Measurements from ENCODE around the gene PRMT5. TPM values are rescaled to one million over a fixed set of nuclear protein-coding genes. Genes with fewer than 3 reads are reported as not detected.
A peak's percentile ranks its signal among the peaks of the same experiment; 100 is the strongest.
"Not testable (repeated sequence)": the region's sequence is repeated elsewhere in the genome, so short reads cannot be mapped to it uniquely, and the experiment has no call there.

PRMT5 gene
- 46.4 and 47.6 TPM in 2 replicates for total RNA-seq (2014; rRNA removed; shearing (Covaris generic))

DNA sequence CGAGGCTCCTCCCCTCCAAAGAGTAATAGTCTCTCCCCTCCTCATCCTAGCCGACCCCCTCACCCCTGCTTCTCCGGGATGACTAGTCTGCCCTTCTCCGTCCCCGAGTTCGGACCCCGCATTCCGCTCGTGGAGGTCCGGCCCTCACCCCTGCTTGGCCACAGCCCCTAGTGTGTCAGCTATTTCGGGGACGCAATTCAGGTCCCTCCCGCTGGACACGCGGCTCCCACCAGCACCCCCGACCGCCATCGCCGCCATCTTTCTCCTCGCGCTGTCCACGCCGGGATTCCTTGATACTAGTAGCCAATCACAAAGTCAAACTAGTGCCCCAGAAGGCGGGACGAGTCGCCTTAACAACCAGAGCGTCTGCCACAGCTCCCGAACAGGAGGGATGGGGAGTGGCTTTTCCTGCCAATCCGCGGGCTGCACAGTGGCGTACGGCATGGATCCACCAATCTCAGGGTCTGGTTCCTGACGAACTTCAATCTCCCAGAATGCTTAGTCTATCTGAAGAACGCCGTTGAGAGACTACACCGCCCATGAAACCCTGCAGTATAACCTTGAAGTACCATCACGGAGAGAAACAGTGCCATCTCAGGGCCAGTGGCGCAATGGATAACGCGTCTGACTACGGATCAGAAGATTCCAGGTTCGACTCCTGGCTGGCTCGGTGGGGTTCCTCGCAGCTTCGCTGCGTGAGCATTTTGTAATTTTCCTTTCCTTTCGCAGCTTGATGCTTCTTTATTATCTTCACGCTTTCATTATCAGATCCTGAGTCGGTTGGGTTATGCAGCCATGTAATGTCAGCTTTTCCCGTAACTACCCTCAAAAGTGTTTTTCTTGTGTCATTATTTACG lies at the start of gene PRMT5:
Gene PRMT5 (minus strand): TSS at position 273 of the 857 bp plus-strand sequence. CDS start 15 bp downstream, at position 258.
- peak; percentile 97 for DNase-seq (ENCODE audit: low spot score)

DNA sequence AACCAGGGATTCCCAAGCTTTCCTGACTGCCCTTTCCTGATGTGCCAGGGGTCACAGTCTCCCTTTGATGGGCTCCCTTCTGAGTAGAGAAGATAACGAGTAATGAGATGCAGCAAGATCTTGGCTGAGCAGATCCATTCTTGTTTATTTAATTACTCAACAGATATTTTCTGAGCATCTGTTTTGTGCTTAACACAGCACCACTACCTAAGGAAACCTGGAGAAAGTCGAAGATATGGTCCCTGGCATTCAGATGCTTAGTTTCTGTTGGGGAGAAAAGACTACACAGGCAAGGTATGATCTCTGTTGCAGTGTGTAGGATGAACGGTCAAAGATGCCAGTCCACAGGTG lies 49.3 kb upstream of the PRMT5 start:
- no peak for DNase-seq (ENCODE audit: low spot score)

DNA sequence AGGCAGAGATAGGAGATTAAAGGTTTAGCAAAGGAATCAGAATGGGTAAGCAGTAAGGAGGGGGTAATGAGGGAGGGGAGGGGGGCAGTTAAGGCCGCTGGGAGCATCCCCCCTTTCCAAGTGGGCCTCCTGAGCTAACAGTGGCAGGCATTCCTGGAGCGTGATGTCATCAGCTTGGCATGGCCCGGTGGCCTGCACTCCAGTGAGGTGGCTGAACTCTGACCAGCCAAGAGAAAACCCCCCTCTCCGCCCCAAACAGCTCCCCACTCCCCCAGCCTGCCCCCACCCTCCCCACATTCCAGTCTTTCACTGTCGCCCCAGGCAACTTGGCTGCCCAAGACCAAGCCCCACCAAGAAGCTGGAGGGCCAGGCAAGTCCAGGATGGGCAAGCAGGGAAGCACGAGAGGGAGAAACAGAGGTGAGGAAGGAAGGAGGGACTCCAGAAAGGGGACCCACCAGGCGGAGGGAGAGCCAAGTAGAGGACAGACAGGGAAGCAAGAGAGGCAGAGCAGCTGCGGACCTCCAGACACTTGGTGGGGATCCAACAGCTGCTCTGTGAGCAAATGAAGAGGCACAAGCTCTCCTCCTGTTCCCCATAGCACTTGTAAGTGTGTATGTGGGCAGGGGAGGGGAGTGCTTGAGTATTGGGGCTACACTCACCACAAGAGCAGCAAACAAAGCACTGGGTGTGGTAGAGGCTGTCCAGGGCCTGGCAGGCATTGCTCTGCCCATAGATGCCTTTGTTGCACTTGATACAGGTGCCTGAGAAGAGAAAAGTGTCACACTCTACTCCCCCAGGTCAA lies 48.7 kb upstream of the PRMT5 start:
- peak; percentile 77 for DNase-seq (ENCODE audit: low spot score)

DNA sequence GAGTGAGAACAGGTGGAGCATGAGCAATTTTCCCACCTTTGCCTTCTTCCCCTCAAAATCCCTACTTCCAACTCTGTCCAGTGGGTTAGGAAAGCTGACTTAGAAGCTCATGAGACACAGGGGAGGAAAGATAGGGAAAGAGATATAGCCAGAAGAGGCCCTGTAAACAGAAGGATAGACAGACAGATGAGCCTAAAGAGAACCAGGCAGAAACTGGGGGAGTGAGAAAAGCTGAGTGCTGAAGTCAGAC lies 48.2 kb upstream of the PRMT5 start:
- DNase-seq (ENCODE audit: low spot score), result no peak

DNA sequence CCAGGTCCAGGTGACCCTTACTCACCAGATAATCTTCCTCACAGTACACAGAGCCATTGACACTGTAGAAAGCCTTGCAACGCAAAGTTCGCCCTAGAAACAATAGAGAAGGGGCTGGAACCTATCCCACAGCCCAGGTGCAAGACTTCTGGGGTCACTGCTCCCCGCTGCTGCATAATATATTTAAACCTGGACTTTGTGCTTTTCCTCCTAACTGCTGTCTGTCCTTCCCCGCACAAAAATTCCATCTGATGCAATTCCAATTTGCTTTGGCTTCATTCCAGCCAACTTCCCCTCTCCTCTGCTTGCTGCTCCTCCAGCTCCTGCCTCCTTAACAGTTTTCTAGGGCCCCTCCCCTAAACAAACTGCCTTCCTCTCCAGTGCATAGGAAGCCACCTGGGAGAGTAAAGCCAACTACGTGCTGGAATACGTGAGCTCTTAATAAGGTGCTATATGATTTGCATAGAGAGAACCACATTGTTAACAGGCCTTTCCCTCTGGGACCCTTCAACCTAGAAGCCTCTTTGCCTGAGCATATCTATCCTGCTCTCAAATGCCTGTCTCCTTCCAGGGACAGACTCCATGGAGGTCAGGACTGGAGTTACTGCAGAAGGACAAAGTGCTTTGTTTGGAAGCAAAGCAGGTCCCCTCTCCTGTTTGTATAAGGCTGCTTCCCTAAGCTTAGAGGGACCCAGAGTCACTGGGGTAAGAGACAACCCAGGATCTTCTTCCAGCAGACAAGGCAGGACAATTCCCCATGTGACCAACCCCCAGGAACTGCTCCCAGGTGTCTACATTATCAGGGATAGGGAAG lies 47.7 kb upstream of the PRMT5 start:
- peak; percentile 77 for DNase-seq (ENCODE audit: low spot score)

DNA sequence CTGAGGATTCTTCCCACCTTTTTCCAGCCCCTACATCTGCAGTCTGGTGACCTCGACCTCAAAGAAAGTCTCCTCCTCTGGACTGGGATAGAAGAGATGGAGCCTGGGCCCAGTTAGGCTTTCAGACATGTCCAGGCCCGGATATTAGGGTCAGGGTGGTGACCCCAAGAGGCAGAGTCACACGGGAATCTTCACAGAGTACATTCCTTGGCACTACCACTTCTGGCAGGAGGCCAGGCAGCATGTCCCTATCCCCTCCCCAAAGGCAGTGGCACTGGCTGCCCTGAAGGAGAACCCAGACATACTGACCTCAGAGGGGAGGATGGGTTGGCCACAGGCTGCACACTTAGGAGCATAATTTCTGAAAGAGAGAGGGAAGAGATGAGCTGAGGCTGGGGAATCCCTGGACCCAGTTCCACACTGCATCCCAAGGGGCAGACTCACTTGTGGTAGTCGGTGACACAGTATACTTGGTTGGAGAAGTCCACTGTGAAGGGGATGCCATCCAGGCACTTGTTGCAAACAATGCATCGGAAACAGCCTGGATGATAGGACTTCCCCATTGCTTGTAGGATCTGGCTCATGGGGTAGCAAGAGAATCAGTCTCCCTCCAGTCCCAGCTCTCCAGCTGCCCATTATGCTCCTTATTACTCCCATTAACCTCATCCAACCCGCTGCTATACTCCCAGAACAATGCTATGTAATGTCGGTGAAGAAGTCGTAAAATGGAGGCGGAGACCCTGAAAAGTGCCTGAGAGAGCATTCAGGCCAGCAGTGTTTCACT lies 45.5 kb upstream of the PRMT5 start:
- no peak for DNase-seq (ENCODE audit: low spot score)

DNA sequence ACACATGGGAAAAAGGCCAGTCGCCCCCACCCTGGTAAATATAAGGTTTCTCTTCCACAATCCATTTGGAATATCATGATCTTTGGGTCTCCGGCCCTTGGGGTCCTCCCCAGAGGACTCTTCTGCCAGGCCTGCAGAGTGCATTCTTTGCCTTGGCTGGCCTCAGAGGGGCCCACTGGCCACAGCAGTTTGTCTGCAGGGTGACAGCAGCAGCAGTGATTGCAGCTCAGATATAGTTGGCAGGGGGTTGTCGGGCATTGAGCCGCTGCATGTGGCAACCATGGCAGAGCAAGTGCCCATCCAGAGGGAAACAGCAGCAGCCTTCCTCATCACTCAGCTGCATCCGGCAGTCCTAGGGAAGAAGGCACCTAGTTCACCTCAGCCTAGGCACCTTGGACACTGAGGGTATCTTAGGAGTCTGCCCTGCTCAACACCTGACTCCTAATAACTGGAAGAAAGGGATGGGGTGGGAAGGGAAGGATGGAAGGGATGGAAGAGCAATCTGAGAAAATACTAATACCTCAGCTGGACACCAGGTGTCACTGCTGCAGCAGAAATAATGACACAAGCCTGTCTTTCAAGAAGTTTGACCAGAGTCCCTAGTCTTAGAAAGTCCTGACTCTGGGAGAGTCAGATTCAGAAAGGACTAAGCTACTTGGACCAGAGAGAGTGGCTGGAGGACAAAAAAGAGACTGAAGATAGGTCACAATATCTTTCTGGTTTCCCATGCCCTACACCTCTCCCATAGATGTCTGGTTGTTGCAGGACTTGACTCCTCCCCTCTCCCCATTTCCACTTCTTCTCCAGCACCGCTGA lies 44.2 kb upstream of the PRMT5 start:
- DNase-seq (ENCODE audit: low spot score), result peak; percentile 76

DNA sequence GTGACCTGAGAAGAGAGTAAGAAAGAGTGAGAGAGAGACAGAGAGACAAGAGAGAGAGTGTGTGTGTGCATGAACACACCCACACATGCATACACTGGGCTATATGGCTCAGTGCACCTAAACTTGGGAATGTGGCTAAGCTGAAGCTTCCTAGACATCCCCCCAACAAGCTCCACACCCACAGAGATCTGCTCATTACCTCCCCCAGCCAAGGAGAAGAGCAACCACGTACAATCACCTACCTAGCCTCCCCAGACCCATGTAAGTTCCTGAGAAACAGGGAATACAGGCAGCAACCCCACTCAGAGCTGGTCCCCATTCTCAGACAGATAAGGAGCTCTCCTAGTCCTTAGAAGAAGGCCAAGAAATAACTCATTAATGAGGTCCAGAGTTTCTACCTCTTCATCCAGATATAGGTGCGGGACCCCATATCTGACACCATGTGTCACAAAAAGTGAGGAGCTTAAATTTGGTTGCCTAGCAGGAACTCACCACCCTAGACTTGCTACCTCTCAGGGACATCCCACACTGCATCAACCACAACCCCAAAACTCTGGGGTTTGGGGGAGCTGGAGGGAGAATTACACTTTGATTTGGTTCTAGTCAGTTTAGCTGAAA lies 43.2 kb upstream of the PRMT5 start:
- DNase-seq (ENCODE audit: low spot score), result no peak

DNA sequence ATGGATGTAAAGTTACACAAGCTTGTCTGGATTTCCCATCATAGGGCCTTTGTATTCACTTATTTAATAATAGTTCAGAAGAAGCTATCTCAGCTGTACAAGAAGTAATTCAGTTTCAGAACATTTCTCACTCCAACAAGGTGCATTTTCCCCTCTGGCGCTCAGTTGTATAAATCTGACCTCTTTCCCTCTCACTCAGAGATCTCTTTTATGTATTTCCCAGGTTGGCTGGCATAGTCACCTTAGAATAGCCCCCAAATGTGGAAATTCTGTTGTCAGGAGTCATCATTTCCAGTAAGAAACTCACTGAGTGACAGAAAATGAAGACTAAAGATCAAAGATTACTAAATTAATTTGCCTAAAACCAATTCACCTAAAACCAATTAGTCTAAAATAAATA lies 42.0 kb upstream of the PRMT5 start:
- DNase-seq (ENCODE audit: low spot score), result no peak

DNA sequence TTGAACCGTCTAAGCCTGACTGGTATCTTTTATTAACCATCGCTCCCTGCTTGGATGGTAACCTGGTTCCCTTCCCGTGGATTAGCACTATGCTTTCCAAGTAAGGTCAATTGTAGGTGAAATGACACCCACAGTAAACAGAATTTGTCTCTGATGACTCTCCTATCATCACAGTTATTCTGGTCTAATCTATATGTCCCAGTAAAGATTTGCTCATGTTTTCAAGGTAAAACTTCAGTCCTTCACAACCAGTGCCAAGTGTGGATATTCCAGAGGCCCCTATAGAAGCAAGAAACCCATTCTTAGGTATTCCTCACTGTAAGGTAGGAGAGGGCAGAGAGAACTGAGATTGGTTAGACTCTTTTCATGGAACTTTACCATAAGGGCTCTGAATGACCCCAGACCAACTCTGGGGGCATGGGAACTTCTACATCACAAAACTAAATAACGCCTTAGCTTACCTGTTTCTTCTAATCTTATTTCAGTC lies 37.6 kb upstream of the PRMT5 start:
- no peak for DNase-seq (ENCODE audit: low spot score)

DNA sequence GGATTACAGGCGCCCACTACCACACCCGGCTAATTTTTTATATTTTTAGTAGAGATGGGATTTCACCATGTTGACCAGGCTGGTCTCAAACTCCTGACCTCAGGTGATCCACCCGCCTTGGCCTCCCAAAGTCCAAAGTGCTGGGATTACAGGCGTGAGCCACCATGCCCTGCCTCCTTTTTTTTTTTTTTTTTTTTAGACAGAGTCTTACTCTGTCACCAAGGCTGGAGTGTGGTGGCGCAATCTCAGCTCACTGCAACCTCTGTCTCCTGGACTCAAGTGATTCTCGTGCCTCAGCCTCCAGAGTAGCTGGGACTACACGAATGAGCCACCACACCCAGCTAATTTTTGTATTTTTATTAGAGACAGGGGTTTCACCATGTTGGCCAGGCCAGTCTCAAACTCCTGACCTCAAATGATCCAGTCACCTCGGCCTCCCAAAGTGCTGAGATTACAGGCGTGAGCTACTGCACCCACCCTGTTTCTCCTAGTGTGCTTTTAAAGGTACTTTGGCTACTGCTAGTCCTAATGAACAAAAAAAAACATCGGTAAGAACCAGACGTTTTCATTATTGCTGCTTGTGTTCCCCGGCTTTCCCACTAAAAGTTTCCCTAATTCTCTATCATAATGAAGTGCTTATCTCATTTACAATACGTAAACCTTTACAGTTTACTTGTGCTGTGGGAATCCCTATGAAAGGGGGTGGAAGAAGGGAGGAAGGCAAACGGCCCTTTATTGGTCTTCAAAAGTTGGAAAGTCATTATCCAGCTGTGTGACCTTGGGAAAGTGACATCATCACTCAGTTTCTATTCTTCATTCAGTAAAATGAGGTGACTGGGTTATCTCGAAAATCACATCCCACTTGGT lies 37.0 kb upstream of the PRMT5 start:
- not testable (repeated sequence) for DNase-seq (ENCODE audit: low spot score)

DNA sequence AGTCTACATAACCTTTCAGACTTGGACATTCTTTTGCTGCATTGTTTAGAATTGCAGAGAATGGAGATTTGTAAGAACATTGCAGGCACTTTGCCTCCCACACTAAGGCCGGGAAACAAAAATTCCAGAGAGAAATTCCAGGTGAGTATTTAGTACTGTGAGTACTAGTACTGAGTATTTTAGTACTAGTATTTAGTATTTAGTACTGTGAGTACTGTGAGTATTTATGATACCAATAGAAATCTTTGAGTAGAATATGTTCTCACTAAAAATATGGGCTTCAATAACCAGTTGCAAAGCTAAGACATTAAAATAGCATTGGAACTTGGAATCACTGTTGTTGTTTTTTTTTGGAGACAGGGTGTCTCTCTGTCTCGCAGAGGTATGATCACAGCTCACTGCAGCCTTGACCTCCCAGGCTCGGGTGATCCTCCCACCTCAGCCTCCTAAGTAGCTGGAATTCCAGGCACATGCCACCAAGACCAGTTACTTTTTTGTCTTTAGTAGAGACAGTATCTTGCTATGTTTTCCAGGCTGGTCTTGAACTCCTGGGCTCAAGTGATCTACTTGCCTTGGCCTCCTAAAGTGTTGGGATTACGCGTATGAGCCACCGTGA lies 33.0 kb upstream of the PRMT5 start:
- no peak for DNase-seq (ENCODE audit: low spot score)

DNA sequence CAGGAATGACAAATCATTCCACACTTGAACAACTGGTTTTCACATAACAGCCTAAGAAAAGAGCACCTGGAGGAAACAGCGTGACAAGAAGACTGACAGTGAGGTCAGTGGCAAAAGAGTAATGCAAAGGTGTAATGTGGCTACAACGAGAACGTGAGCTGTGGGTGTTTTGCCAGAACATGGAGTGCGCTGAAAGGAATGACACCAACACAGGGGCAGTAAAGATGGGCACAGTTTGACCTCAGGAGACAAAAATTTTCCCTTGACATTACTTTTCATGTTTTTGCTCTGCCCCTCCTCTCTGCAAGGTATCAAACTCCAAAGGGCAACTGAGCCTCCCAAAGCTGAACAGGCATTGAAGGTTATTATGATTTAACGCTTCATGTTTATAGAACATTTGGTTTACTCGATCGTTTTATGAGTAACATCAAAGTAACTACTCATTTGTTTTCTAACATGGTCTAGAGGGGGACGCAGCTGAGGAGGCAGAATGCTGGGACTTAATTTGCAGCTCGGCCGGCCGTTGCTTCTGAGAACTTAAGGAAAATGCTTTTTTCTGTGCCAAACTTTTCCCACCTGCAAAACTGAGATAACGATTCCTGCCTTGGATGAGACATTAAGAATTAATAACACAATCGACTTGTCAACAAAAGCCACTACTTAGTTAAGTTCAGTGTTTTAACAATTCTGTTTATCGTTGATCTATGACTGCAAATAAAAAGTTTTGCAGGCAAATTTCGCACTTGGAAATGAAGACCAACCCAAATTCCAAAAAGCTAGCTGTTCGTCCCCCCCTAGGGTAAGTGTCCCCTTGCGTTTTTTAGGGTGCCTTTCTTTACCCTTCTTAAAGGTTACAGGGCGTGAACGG lies 26.8 kb upstream of the PRMT5 start:
- DNase-seq (ENCODE audit: low spot score), result peak; percentile 25

DNA sequence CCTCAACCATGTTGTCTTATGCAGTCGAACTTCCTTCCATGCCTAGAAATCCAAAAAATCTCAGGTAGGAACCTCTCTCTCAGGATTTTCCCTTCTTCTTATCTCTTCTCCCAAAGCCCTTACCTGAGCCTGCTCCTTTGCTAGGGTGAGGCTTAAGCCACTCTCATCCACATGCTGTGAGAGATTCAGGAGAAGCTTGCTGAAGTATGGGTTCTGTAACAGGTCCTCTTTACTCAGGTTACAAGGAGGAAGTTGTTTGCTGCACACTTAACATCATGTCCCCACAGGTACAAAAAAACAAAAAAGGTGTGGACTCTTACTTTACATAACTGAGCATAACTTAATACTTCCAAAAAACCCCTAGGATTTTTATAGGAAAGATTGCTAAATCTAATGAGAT lies 23.2 kb upstream of the PRMT5 start:
- no peak for DNase-seq (ENCODE audit: low spot score)

DNA sequence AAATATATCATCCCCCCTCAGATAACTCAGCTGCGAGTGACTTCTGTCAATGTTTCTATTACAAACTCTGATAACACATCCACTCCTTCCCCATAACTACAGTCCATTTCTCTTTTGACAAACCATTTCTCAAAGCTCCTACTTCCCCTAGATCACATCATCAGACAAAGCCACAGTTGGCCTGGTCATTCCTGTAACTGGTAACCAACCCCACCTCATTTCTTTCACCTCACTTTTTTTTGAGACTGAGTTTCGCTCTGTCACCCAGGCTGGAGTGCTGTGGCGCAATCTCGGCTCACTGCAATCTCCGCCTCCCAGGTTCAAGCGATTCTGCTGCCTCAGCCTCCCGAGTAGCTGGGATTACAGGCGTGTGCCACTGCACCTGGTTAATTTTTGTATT lies 22.6 kb upstream of the PRMT5 start:
- not testable (repeated sequence) for DNase-seq (ENCODE audit: low spot score)

DNA sequence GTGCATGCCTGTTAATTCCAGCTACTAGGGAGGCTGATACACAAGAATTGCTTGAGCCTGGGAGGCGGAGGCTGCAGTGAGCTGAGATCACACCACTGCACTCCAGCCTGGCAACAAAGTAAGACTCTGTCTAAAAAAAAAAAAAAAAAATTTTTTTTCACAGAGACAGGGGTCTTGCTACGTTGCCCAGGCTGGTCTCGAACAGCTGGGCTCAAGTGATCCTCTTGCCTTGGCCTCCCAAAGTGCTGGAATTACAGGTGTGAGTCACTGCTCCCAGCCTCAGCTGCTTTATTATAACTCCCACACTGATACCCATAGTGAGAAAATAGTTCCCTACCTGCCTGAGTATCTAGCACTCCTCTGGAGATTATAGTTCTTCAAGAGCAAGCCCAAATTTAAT lies 16.5 kb upstream of the PRMT5 start:
- DNase-seq (ENCODE audit: low spot score), result no peak

DNA sequence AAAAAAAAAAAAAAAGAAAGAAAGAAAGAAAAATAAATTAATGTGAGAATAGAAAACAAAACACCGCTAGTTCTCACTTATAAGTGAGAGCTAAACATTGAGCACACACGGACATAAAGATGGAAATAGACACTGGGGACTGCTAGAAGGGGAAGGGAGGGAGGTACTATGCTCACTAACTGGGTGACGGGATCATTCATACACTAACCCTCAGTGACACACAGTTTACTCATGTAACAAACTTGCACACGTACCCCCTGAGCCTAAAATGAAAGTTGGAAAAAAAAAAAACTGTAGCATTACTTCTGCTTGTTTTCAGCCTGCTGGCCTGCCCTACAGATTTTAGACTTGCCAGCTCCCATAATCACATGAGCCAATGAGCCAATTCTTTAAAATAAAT lies 10.5 kb upstream of the PRMT5 start:
- no peak for DNase-seq (ENCODE audit: low spot score)

DNA sequence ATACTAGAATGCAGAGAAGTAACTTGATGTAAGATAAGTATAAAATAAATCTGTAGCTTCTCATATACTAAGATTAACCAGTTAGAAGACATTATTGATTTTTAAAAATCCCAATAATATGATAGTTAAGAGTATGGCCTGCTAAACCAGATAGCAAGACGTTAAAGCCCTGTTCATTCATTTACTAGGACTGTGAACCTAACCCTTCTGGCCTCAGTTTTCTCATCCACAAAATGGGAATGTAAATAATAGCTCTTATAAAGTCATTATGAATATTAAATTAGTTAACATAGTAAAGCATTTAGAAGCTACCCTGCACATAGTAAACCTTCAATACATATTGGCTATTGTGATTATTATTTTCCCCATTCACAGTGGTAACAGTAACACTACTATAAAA lies 6.0 kb upstream of the PRMT5 start:
- no peak for DNase-seq (ENCODE audit: low spot score)

All from HT-29 (cell line).